Ureter (tissue), 1 donor: Measurements from ENCODE around the gene SALL4. TPM values are rescaled to one million over a fixed set of nuclear protein-coding genes. Genes with fewer than 3 reads are reported as not detected.
"Not testable (repeated sequence)": the region's sequence is repeated elsewhere in the genome, so short reads cannot be mapped to it uniquely, and the experiment has no call there.

ENCODE experiments used
- DNase-seq: peaks from one replicate; pipeline ENCODE4 v3.0.0-alpha.2; 2020; ENCODE audit warnings: low spot score
- total RNA-seq: library from RNA; stranded (reverse); gene quantifications from one replicate; pipeline ENCODE4 v1.2.4, GENCODE V29; 2023
- donor health status: DM: yes; HTN: yes; CAD: no.

SALL4 gene
- total RNA-seq, 1 donor from 2014 or later = 2.3 TPM

DNA sequence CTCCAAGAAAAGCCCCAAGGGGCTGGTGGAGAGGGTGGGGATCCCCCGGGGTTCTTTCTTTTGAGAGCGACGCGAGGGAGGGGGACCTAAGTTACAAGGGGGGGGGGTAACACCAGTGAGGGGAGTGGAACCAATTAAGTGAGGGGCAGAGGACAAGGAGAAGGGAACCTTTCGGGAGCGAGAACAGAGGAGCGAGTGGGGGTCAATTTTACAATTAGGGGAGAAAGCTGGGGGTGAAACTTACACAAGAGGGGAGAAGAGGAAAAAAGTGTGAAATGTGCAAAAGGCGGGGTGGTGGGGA is 548 bp downstream of the SALL4 start:
- DNase-seq = no peak

GRCh38 chr20:51801122-51801822 is 1.0 kb downstream of the SALL4 start:
- peak; percentile 43 for DNase-seq

DNA sequence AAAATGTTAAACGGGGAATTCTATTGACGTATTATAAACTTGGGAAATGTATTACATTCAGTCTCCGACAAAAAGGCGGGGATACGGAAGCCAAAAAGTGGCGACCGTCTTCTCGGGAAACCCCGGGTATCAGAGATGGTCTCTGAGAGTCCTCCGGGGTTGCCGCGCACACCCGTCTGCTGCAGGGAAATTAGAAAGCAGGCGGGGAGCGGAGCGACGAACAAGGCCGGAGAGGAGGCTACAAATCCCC is 1.5 kb downstream of the SALL4 start:
- DNase-seq = no peak

DNA sequence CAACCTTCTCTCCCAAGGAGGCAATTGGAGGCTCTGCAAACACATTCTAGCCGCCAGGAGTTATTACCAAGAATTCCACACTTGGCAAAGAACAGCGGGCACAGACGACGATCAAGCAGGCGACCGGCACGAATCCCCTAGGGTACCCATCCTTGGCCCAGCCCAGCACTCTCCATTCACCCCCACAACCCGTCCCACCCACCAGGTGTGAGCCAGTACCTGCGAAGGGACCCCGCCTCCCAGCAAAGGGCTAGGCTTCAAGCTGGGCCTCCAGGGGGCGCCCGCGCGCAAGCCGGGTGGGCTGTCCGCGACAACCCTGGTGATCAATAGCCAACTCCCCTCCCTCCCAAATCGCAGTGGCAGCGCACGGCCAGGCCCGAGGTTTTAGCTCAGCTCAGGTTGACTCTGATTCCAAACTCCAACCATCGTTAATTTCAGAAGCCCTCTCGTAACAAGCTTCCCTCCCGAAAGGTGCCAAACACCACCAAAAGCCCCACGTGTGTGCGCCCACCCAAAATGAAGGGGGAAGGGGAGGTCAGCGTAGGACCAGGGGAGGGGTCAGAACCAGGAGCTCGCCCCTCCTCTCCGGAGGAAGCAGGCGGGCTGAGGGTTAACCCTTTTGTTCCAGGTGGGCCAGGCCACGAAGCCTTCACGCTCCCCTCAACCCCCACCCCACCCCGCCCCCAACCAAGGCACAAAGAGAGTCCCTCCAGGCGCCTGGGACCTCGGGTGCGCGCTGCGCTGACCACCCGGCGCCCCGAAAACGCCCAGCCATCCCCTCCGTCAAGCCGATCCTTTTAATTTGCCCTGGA is 2.1 kb downstream of the SALL4 start:
- DNase-seq = peak; percentile 60

DNA sequence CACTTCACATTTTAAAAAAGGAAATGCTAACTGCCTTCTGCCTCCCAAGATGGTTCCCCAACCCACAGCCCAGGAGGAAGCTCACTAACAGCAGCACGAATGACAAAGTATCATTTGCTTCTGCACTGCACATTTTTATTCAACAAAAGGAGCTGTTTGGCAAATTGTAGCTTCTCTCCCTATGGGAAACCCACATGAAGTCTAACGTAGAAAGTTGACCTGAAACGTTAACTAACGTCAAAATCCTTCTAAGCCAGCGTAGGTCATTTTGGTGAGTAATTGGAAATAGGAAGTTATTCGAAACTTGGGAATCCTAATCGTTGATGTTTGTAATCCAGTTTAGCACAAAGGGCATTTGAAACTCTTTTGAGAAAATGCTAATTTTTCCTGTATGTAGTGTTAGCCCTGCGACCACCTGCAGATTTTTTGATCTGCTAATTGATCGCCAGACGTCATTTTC is 2.9 kb downstream of the SALL4 start:
- DNase-seq = no peak

GRCh38 chr20:51797357-51798025 is 4.8 kb downstream of the SALL4 start:
- DNase-seq = no peak

DNA sequence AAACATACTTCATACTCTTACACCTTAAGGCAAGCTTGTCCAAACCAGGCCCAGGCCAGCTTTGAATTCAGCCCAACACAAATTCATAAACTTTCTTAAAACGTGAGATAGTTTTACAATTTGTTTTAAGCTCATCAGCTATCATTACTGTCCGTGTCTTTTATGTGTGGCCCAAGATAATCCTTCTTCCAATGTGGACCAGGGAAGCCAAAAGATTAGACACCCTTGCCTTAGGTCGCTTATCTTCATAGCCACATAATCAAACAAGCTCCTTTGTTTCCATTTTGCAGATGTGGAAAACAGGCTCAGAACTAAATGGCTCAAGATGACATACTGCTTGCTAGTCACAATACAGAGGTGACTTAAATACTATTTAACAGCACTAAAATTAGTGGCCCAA is 6.0 kb downstream of the SALL4 start:
- DNase-seq = no peak

GRCh38 chr20:51792960-51793359 is 9.4 kb downstream of the SALL4 start:
- DNase-seq = no peak

- no peak for DNase-seq
Measured at GRCh38 chr20:51791626-51792025, 10.7 kb downstream of the SALL4 start.

- no peak for DNase-seq
Measured at GRCh38 chr20:51790256-51790655, 12.1 kb downstream of the SALL4 start.

DNA sequence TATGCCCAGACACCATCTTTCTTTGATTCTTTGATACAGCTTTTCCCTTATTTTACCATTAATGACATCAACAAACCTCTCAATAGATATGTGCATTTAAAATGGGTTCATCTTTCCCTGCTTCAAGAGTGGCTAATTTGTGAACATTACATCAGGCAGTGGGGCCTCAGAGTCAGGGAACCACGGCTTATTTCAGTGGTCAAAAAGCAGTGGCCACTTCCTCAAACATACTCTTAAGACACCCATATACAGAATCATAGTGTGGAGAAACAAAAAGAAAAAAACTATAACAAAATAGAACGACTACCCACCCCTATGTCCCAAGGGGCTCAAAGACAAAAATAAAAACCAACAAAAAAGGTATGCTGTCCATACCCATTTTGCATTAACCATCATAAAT is 12.9 kb downstream of the SALL4 start:
- DNase-seq = no peak

DNA sequence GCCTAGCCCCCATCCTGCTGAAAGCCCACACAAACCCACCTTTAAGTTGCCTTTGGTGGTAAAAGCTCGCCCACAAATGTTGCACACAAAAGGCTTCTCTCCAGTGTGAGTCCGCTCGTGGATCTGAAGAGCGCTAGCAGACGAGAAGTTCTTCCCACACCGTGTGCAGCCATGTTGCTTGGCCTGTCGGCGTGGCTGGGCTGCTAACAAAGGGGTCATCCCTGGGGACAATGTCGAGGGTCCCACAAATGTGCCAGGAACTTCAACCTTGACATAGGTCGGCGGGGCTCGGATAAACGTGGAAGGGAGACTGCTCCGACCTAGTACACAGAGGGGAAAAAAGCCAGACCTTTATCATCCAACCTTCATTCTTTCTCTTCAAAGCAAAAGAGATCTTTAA is 13.5 kb downstream of the SALL4 start:
- no peak for DNase-seq

- DNase-seq = no peak
Measured at GRCh38 chr20:51784299-51784698, 18.0 kb downstream of the SALL4 start.

DNA sequence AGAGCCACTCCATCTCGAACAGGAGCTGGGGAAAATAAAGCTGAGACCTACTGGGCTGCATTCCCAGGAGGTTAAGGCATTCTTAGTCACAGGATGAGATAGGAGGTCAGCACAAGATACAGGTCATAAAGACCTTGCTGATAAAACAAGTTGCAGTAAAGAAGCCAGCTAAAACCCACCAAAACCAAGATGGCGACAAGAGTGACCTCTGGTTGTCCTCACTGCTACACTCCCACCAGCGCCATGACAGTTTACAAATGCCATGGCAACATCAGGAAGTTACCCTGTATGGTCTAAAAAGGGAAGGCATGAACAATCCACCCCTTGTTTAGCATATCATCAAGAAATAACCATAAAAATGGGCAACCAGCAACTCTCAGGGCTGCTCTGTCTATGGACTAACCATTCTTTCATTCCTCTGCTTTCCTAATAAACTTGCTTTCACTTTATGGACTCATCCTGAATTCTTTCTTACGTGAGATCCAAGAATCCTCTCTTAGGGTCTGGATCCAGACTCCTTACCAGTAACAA is 24.0 kb downstream of the SALL4 start:
- not testable (repeated sequence) for DNase-seq

DNA sequence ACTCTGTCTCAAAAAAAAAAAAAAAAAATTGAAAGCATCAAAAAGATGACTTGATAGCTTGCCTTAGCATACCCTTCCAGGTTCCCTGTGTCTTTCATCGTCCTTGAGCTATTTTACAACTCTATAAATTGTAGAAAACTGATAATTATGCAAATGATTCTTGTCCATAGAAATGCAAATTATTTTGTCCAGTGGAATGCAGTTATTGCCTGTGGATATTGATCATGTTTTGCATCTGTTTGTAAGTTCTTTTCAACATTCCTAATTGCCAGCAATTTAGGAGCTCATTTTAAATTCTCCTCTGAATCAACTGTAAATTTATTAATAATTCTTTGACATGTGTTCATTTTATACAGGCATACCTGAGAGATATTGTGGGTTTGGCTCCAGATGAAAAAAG is 27.1 kb downstream of the SALL4 start:
- no peak for DNase-seq

GRCh38 chr20:51772236-51772635 is 30.1 kb downstream of the SALL4 start:
- DNase-seq = no peak

DNA sequence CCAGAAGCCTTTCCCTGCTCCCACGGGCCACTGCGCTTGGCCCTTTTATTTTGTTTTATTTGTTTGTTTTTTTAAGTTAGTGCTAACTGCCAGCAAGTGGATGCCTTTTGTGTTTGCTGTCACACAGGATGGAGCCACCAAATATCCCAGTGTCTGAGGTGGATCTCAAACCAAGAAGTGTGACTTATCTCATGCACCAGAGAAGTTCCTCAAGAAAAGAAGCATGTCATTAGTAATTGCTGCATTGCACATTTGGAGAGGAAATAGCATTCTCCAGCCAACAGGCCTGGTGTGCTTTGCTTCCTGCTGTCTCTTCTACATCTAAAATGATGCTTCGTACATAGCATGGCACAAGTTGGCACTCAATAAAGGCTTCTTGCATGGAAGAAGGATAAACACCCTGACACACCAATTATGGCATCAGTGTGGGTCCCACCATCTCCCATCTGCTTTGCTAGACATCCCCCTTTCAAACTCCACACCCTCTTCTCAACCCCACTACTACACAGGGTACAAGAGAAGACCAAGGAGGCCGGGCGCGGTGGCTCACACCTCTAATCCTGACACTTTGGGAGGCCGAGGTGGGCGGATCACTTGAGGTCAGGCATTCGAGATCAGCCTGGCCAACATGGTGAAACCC is 32.2 kb downstream of the SALL4 start:
- no peak for DNase-seq

GRCh38 chr20:51768759-51769517 is 33.4 kb downstream of the SALL4 start:
- DNase-seq = no peak

- no peak for DNase-seq
Measured at GRCh38 chr20:51767867-51768758, 34.2 kb downstream of the SALL4 start, which contains the start of gene ATP9A. ATP9A (minus strand) TSS chr20:51768390; CDS start chr20:51768369, 21 bp downstream.
